Mesodermal cell (in vitro differentiated cells): ENCODE measurements around the gene MYO7B.

Source experiments
- H3K27ac ChIP-seq: 2 replicates; pipeline ENCODE4 v1.7.0; 2013; ENCODE audit warnings: mild to moderate bottlenecking, low read depth, low read length, moderate library complexity; ENCODE audit not compliant: severe bottlenecking
- H3K36me3 ChIP-seq: 2 replicates; pipeline ENCODE4 v1.7.1; 2013; ENCODE audit warnings: mild to moderate bottlenecking, low read length, moderate library complexity; ENCODE audit not compliant: control insufficient read depth, insufficient read depth
- H3K4me1 ChIP-seq: one replicate; pipeline ENCODE4 v1.7.1; 2013; ENCODE audit warnings: mild to moderate bottlenecking, low read length; ENCODE audit not compliant: insufficient read depth, control insufficient read depth, poor library complexity, severe bottlenecking
- H3K4me3 ChIP-seq: 2 replicates; pipeline ENCODE4 v1.7.0; 2013; ENCODE audit warnings: low read length, control low read depth, mild to moderate bottlenecking; ENCODE audit not compliant: insufficient read depth, poor library complexity, severe bottlenecking; ENCODE audit errors: extremely low read depth
- H3K9me3 ChIP-seq: 2 replicates; pipeline ENCODE4 v1.7.1; 2013; ENCODE audit warnings: mild to moderate bottlenecking, low read length, moderate library complexity; ENCODE audit not compliant: control insufficient read depth
- WGBS, 2 experiments: methylation state at CpG; one replicate each; pipeline ENCODE4 v1.1.5; 2013; ENCODE audit warnings: missing lambda C conversion rate in 2 of 2; ENCODE audit not compliant: insufficient coverage in 2 of 2; 5-methylcytosine and 5-hydroxymethylcytosine counted together

MYO7B gene

DNA sequence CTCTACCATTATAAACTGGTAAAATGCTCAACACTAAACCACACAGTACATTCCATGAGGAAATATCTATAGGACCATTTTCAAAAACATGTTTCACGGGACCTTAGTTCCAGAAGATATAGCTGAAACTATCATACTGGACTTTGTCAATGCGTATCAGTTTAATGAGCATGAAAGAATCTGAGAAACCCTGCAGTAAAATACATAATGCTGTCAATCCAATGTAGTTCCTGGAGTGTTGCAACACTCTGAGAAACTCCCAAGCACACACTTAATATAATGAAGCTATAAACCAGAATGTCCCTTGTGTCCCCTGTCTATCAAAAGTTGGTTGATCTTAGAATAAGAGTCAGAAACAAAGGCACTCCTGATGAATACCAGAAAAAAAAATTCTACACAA lies 25.4 kb upstream of the MYO7B start:
- Histone ChIP-seq H3K9me3 (no peaks in the 10 kb centered on the region), H3K27ac (no peak overlapping the region), H3K36me3 (peaks cover 37% of the 10 kb centered on the region), H3K4me1 (peaks cover 25% of the 10 kb centered on the region), H3K4me3 (no peak overlapping the region)
- WGBS, 2 experiments = 100% methylated on average over 2 of the region's 2 CpGs

DNA sequence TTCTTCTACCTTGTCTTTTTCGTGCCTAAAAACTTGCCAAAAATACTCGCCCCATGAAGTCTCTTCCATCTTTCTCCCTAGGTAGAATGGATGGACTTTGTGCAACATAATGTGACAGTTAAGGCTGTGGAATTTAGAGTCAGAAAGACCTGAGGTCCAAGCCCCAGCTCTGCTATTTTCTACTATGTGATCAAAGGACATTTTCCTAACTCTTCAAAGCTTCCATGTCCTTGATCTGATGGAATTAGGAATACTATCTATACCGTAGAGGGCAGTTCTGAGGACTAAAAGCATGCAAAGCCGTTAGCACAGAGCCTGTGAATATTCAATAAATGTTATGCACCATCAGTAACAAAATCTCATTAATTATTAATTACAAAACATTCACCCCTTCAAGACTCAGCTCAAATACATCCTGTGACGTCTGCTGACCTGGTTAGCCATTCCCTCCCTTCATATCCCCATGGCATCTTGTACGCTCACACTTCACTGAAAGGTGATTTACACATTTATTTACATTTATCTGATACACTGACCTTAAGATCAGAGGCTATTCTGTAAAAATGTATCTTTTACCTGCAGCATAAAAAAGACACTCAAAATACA lies 24.3 kb upstream of the MYO7B start:
- Histone ChIP-seq H3K36me3 (peaks cover 43% of the 10 kb centered on the region), H3K4me3 (no peak overlapping the region), H3K27ac (no peak overlapping the region), H3K4me1 (peaks cover 25% of the 10 kb centered on the region), H3K9me3 (no peaks in the 10 kb centered on the region)
- 93 to 95% methylated on average over 2 to 3 of the region's 6 CpGs for WGBS, 2 experiments

DNA sequence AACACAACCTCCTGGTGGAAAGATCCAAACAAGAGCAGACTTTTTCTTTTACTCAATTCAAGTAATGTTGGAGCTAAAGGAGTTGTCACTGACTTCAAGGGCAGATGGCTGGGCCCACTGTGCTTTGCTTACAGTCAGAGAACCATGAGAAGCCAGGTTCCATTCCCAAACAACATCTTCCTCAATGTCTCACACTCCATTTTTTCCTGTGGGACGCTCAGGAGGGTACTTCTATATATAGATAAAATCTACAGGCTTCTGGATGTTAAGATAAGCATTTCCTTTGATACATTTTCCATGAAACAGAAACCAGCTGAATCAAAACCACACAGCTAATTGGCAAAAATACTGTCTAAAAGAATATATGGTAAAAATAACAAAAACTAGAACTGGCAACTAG lies 23.6 kb upstream of the MYO7B start:
- Histone ChIP-seq H3K36me3 (peaks cover 49% of the 10 kb centered on the region), H3K4me3 (no peak overlapping the region), H3K27ac (no peak overlapping the region), H3K4me1 (peaks cover 25% of the 10 kb centered on the region), H3K9me3 (no peaks in the 10 kb centered on the region)
- WGBS, 2 experiments = no CpG with 5 or more reads among the region's 1 CpG

DNA sequence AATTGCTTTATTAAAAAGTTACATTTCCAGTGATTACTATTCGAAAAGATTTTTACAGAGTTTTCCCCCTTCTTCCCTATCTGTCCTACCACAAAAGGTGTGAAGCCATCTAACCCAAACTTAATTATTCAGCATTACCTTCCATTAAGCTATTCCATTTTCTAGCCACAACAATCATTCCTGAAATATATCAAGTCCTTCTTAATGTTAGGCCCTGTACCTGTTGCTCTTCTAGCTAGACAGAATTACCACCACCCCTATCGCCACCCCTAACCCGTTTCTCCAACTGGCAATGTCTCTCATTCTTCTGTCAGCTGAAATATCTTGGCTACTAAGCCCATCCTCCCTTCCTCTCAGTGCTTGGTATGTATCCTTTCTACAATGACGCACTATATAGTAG lies 23.1 kb upstream of the MYO7B start:
- Histone ChIP-seq H3K27ac (no peak overlapping the region), H3K9me3 (no peaks in the 10 kb centered on the region), H3K36me3 (peaks cover 53% of the 10 kb centered on the region), H3K4me3 (no peak overlapping the region), H3K4me1 (peaks cover 25% of the 10 kb centered on the region)
- 94 to 96% methylated on average over 3 to 4 of the region's 4 CpGs for WGBS, 2 experiments

DNA sequence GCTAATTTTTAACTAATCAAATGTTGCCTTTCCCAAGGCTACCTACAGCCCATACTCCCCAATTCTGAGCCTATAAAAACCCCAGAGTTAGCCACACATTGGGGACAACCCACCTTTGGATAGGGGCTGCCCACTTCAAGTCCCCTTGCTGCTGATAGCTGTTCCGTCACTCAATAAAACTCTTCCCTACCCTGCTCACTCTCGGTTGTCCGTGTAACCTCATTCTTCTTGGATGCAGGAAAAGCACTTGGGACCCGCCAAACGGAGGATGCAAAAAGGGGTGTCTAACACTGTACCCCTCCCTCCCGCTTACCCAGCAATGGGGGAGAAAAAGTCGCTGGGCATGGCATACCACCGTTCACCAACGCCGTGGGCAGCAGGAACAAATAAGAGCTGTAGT lies 21.4 kb upstream of the MYO7B start:
- 86 to 95% methylated on average over 7 to 9 of the region's 10 CpGs for WGBS, 2 experiments
- H3K27ac ChIP-seq = no peak overlapping the region
- H3K4me3 ChIP-seq = no peak overlapping the region
- peaks cover 12% of the 10 kb centered on the region for H3K4me1 ChIP-seq
- no peaks in the 10 kb centered on the region for H3K9me3 ChIP-seq
- H3K36me3 ChIP-seq = peaks cover 65% of the 10 kb centered on the region

DNA sequence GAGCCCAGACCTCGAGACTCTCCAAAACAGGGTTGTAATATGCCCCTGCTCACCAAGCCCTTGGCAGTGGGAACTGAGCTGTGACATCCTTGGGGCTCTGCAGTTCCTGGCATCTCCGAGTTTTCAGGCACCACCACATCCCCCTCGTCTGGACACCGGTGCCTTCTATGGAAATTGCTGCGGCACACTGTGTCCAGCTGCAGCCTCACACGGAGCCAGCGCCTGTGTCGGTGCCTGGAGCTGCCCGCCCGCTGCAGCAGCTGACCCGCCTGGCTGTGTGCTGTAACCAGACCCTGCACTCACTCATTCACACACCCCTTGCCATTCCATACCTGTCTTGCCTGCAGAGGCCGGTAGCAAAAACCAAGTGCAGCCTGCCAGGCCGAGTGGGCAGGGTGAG lies 21.0 kb upstream of the MYO7B start:
- Histone ChIP-seq H3K36me3 (peaks cover 69% of the 10 kb centered on the region), H3K9me3 (no peaks in the 10 kb centered on the region), H3K4me3 (no peak overlapping the region), H3K4me1 (peaks cover 12% of the 10 kb centered on the region), H3K27ac (no peak overlapping the region)
- 86 to 93% methylated on average over 11 to 13 of the region's 13 CpGs for WGBS, 2 experiments

DNA sequence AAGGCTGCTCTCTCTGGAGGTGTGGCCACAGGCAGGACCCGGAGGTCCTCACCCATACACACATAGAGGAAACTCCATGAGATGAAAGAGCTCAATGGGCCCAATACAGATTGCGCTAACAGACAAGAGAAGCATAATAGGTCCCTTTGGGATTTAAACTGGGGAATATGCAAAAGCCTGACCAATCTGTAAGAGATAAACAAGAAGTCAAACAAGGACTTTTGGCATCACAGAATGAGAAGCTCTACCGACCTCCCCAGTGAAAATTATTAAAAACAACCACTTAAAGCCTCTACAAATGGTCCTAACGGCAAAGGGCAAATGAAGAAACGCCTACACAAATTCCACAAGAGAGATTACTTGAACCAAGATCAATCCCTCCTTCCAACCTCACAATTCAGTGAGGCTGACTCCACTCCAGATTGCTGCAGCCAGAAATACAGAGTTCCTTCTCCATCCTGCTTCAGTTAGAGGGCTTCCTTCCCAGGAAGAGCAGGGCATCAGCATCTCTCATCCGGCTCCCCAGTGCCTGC lies 20.0 kb upstream of the MYO7B start:
- no peak overlapping the region for H3K4me3 ChIP-seq
- WGBS, 2 experiments = 86 to 96% methylated on average over 4 to 6 of the region's 6 CpGs
- peaks cover 12% of the 10 kb centered on the region for H3K4me1 ChIP-seq
- H3K27ac ChIP-seq = peak overlapping the region; percentile 6
- peaks cover 74% of the 10 kb centered on the region for H3K36me3 ChIP-seq
- no peaks in the 10 kb centered on the region for H3K9me3 ChIP-seq

DNA sequence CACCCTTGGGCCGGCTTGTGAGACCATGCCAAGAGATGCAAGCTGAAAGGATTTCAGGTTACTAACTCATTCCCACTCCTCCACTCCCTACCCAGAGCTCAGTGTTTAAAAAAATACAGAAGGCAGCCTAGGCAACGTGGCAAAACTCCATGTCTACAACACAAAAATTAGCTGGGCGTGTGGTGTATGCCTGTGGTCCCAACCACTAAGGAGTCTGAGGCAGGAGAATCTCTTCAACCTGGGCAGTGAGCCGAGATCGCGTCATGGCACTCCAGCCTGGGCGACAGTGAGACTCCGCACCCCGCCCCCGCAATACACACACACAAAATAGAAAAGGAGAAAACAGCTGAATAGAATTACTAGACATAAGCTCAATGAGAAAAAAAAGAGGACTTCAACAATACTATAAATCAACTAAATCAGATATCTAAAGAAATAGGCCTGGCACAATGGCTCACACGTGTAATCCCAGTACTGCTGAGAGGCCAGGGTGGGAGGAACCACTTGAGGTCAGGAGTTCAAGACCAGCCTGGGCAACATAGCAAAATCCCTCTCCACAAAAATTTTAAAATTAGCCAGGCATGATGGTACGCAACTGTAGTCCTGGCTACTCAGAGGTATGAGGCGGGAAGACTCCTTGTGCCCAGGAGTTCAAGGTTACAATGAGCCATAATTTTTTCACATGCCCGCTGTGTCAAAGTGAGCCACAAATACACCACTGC lies 19.3 kb upstream of the MYO7B start:
- Histone ChIP-seq H3K36me3 (peaks cover 74% of the 10 kb centered on the region), H3K4me1 (peaks cover 12% of the 10 kb centered on the region), H3K27ac (no peak overlapping the region), H3K9me3 (no peaks in the 10 kb centered on the region), H3K4me3 (no peak overlapping the region)
- WGBS, 2 experiments = 86 to 93% methylated on average over 3 to 7 of the region's 14 CpGs

DNA sequence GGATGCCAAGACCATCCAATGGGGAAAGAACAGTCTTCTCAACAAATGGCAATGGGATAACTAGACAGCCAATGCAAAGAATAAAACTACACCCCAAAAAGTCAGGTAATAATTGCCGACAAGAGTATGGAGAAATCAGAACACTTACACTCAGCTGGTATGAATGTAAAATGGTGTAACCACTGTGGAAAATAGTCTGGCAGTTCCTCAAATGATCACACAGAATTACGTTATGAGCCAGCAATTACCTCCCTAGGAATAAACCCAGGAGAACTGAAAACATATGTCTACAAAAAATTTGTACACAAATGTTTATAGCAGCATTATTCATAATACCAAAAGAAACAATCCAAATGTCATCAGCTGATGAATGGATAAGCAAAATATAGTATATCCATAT lies 18.0 kb upstream of the MYO7B start:
- no peak overlapping the region for H3K4me3 ChIP-seq
- WGBS, 2 experiments = 100% methylated on average over 1 of the region's 2 CpGs; no CpG with 5 or more reads in 1 of the 2 experiments

DNA sequence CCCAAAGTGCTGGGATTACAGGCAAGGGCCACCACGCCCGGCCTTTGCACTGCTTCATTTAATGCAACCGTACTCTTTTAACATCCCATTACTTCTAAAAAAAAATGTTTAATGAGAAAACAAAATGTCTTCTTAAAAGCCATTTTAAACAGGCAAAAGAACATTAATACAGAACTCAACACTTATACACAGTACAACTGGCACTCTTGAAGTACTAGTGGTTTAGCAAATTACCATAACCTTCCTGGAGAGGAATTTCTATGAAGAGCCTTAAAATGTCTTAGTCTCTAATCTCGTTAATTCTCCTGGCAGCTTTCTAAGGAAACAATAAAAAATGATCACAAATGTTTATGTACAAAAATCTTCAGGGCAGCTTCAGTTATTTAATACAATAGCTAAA lies 15.1 kb upstream of the MYO7B start:
- peaks cover 89% of the 10 kb centered on the region for H3K36me3 ChIP-seq
- no peaks in the 10 kb centered on the region for H3K9me3 ChIP-seq
- no peak overlapping the region for H3K27ac ChIP-seq
- H3K4me3 ChIP-seq = no peak overlapping the region
- 100% methylated on average over 1 of the region's 4 CpGs; no CpG with 5 or more reads in 1 of the 2 experiments for WGBS, 2 experiments
- peaks cover 5% of the 10 kb centered on the region for H3K4me1 ChIP-seq

More for the DNA sequence above, 18.0 kb upstream of the MYO7B start:
- H3K27ac ChIP-seq = no peak overlapping the region
- H3K4me1 ChIP-seq = peaks cover 12% of the 10 kb centered on the region
- H3K36me3 ChIP-seq = peaks cover 83% of the 10 kb centered on the region
- H3K9me3 ChIP-seq = no peaks in the 10 kb centered on the region
